ENCODE results near the gene MT1E.

The MT1E gene

DNA sequence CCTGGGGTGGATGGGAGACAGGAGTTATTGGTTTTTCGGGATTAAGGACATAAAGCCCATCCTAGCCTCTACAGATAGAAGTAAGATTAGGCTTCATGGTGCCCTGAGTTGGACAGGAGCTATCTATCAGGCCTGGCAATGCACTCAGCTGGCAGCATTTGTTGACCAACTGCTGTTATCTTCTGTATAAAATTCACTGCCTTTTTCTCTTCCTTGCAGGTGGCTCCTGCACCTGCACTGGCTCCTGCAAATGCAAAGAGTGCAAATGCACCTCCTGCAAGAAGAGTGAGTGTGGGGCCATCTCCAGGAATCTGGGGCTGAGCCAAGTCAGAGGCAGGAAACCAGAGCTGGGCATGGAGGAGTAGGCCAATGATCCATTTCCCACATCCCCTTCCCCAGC is 13.5 kb downstream of the MT1E start:
- Histone ChIP-seq H3K9me3 (no peaks in the 10 kb centered on the region), H3K4me3 (ENCODE audit: low read depth in 1 of 2, low read length in 1 of 2) (no peak overlapping the region), H3K36me3 (no peaks in the 10 kb centered on the region), H3K27ac (no peak overlapping the region), H3K27me3 (peaks cover 100% of the 10 kb centered on the region), H3K4me1 (ENCODE audit: control insufficient read depth in 1 of 2, insufficient read depth in 1 of 2, low read depth in 1 of 2, low read length in 1 of 2) (peaks cover 0 to 3% of the 10 kb centered on the region in 2 experiments)
- TF ChIP-seq, protein P1, sequence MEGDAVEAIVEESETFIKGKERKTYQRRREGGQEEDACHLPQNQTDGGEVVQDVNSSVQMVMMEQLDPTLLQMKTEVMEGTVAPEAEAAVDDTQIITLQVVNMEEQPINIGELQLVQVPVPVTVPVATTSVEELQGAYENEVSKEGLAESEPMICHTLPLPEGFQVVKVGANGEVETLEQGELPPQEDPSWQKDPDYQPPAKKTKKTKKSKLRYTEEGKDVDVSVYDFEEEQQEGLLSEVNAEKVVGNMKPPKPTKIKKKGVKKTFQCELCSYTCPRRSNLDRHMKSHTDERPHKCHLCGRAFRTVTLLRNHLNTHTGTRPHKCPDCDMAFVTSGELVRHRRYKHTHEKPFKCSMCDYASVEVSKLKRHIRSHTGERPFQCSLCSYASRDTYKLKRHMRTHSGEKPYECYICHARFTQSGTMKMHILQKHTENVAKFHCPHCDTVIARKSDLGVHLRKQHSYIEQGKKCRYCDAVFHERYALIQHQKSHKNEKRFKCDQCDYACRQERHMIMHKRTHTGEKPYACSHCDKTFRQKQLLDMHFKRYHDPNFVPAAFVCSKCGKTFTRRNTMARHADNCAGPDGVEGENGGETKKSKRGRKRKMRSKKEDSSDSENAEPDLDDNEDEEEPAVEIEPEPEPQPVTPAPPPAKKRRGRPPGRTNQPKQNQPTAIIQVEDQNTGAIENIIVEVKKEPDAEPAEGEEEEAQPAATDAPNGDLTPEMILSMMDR (IDR thresholded peaks at IDR 0.05) = no peak

DNA sequence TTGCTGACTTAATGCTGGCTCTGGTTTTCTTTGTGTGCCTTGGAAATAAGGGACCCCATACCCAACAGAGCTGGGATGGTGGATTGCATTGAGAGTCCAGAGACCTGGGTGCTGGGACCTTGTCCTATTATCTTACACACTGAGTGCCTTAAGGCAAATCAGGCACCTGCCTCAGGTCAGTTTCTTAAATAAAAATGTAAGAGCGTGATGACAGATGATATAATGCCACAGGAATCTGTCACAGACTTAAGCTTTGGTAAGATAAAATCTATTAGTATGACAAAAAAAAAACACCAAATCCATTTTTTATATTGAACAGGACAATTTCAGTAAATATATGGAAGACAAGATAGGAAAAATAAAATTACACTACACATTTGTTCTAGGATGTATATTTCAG is 14.5 kb downstream of the MT1E start:
- Histone ChIP-seq H3K9me3 (no peaks in the 10 kb centered on the region), H3K27me3 (peaks cover 100% of the 10 kb centered on the region), H3K27ac (no peak overlapping the region), H3K4me1 (ENCODE audit: control insufficient read depth in 1 of 2, insufficient read depth in 1 of 2, low read depth in 1 of 2, low read length in 1 of 2) (peaks cover 0 to 1% of the 10 kb centered on the region in 2 experiments), H3K4me3 (ENCODE audit: low read depth in 1 of 2, low read length in 1 of 2) (no peak overlapping the region), H3K36me3 (no peaks in the 10 kb centered on the region)
- TF ChIP-seq, protein P1 (IDR thresholded peaks at IDR 0.05) = no peak

DNA sequence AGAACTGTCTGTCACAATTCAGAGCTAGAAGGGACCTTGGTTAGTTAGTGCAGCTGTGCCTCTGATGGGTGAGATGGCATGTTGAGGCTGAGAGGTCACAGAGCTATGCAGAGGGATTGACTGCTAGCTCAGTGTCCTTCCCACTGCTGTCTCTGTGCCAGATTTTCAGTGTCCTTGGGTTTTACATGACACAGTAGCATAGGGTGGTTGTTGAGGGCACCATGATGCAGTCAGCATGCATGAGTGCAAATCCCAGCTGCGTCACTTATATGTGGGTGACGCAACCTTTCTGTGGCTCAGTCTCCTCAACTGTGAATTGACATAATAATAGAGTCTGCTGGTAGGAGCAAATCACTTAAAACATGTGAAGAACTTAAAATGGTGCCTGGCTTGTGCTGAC is 15.6 kb downstream of the MT1E start:
- Histone ChIP-seq H3K36me3 (no peaks in the 10 kb centered on the region), H3K27ac (no peak overlapping the region), H3K4me3 (ENCODE audit: low read depth in 1 of 2, low read length in 1 of 2) (no peak overlapping the region), H3K4me1 (ENCODE audit: control insufficient read depth in 1 of 2, insufficient read depth in 1 of 2, low read depth in 1 of 2, low read length in 1 of 2) (no peaks in the 10 kb centered on the region), H3K27me3 (peaks cover 100% of the 10 kb centered on the region), H3K9me3 (no peaks in the 10 kb centered on the region)
- TF ChIP-seq, protein P1 (IDR thresholded peaks at IDR 0.05) = no peak

DNA sequence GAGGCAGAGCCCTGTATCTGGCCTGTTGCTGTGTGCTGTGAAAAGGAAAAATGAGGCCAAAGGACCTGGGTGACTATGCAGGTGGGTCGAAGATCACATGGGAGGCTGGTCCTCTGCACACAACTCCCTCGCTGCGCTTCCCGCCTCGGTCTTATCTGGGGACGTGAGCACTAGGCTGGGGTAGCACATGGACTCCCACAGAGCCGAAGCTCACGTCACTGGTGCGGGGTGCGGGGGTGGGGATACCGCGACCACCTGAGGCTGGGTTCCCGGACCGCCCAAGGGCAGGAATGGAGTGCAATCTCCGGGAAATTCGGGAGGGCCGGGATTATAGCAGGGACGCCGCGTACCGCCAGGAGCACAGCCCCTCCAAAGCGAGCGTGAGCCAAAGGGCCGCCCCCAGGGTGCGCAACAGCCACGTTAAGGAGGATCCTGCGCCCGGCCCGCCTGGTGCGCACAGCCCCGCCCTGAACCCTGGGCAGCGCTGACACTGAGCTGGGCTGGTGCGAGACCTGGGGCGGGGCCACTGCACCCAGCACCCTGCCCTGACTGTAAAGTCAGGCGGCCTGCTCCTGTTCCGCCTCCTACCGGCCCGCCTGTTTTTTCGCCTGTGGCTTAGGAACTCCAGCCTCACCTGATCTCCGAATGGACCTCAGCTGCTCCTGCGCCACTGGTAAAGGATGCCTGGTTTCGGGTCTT is 17.6 kb downstream of the MT1E start:
- peaks cover 100% of the 10 kb centered on the region for H3K27me3 ChIP-seq
- TF ChIP-seq, protein P1 (IDR thresholded peaks at IDR 0.05) = no peak
- no peak overlapping the region for H3K4me3 ChIP-seq (ENCODE audit: low read depth in 1 of 2, low read length in 1 of 2)
- no peaks in the 10 kb centered on the region for H3K9me3 ChIP-seq
- H3K4me1 ChIP-seq (ENCODE audit: control insufficient read depth in 1 of 2, insufficient read depth in 1 of 2, low read depth in 1 of 2, low read length in 1 of 2) = no peaks in the 10 kb centered on the region
- H3K36me3 ChIP-seq = no peaks in the 10 kb centered on the region
- no peak overlapping the region for H3K27ac ChIP-seq

DNA sequence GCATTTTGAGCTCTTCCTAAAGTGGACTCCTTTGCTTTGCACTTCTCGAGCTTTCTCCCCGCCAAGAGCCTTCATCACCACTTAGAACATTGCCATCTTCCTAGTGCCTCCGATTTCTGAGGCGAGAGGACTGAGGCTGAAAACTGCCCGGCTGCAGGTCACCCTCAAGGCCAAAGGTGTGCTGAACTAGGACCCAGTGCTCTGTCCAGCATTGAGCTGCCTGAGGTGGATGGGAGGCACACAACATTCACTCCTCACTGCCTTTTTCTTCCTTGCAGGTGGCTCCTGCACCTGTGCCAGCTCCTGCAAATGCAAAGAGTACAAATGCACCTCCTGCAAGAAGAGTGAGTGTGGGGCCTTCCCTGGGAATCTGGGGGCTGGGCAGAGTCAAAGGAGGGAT is 18.3 kb downstream of the MT1E start:
- Histone ChIP-seq H3K27ac (no peak overlapping the region), H3K36me3 (no peaks in the 10 kb centered on the region), H3K27me3 (peaks cover 100% of the 10 kb centered on the region), H3K9me3 (no peaks in the 10 kb centered on the region), H3K4me3 (ENCODE audit: low read depth in 1 of 2, low read length in 1 of 2) (no peak overlapping the region), H3K4me1 (ENCODE audit: control insufficient read depth in 1 of 2, insufficient read depth in 1 of 2, low read depth in 1 of 2, low read length in 1 of 2) (no peaks in the 10 kb centered on the region)
- TF ChIP-seq, protein P1 (IDR thresholded peaks at IDR 0.05) = no peak

Data from neutrophil (primary cell).